ENCODE measurements around the gene SLC44A4. TPM values are rescaled to one million over a fixed set of nuclear protein-coding genes. Genes with fewer than 3 reads are reported as not detected.
"Not testable (repeated sequence)": the region's sequence is repeated elsewhere in the genome, so short reads cannot be mapped to it uniquely, and the experiment has no call there.

SLC44A4 gene
- total RNA-seq, 1 donor from 2014 or later = 0.52 TPM

GRCh38 chr6:31874836-31875572 lies 3.8 kb downstream of the SLC44A4 start:
- H3K27me3 ChIP-seq (ENCODE audit: control insufficient read depth in 3 of 3, insufficient read depth in 3 of 3, low read length in 3 of 3) = peaks cover 0 to 3% (median 0%) of the 10 kb centered on the region in 3 donors
- H3K4me3 ChIP-seq (ENCODE audit: low read length in 3 of 3) = no peak overlapping the region
- H3K27ac ChIP-seq (ENCODE audit: low read depth, low read length) = no peak overlapping the region

DNA sequence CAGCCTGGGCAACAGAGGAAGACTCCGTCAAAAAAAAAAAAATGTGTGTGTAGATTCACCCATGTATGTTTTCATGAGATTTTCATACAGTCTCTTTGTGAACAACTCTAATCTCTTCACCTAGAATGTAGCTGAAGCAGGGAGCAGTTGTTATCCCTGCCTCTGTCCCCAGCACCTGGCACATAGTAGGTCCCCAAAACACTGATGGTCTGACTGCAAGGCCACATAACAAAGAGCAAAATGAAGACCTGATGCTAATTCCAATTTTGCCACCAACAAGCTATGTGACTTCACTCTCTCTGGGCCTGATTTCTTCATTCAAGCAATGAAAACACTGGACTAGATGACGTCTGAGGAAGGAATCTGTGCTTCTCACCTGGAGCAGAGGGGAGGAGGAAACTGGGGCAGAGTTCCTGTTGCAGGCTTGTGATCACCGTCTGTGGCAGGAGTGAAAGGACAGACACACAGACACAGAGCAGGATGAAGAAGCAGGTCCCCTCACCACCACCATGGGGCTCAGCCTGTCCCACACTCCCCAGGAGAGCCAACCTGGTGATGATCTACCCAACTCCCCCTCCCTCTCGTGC lies 4.6 kb downstream of the SLC44A4 start:
- Histone ChIP-seq H3K9ac (ENCODE audit: low read depth in 1 of 3, low read length in 3 of 3) (no peak overlapping the region), H3K27ac (ENCODE audit: low read depth, low read length) (no peak overlapping the region), H3K4me3 (ENCODE audit: low read length in 3 of 3) (no peak overlapping the region), H3K36me3 (ENCODE audit: control insufficient read depth in 3 of 3, insufficient read depth in 3 of 3, low read length in 3 of 3) (no peaks in the 10 kb centered on the region), H3K9me3 (ENCODE audit: control insufficient read depth in 3 of 3, low read length in 3 of 3) (no peaks in the 10 kb centered on the region), H3K27me3 (ENCODE audit: control insufficient read depth in 3 of 3, insufficient read depth in 3 of 3, low read length in 3 of 3) (peaks cover 0 to 5% (median 0%) of the 10 kb centered on the region in 3 donors), H3K4me1 (ENCODE audit: control insufficient read depth in 3 of 3, insufficient read depth in 3 of 3, low read length in 3 of 3) (peaks cover 0 to 3% (median 0%) of the 10 kb centered on the region in 3 donors)

More at GRCh38 chr6:31874836-31875572, 3.8 kb downstream of the SLC44A4 start:
- peaks cover 0 to 3% (median 0%) of the 10 kb centered on the region in 3 donors for H3K4me1 ChIP-seq (ENCODE audit: control insufficient read depth in 3 of 3, insufficient read depth in 3 of 3, low read length in 3 of 3)
- no peak overlapping the region for H3K9ac ChIP-seq (ENCODE audit: low read depth in 1 of 3, low read length in 3 of 3)
- no peaks in the 10 kb centered on the region for H3K9me3 ChIP-seq (ENCODE audit: control insufficient read depth in 3 of 3, low read length in 3 of 3)
- peaks cover 4 to 6% (median 5%) of the 10 kb centered on the region in 3 donors for H3K36me3 ChIP-seq (ENCODE audit: control insufficient read depth in 3 of 3, insufficient read depth in 3 of 3, low read length in 3 of 3)

GRCh38 chr6:31871046-31871659 lies 7.6 kb downstream of the SLC44A4 start:
- H3K4me1 ChIP-seq (ENCODE audit: control insufficient read depth in 3 of 3, insufficient read depth in 3 of 3, low read length in 3 of 3) = no peaks in the 10 kb centered on the region
- H3K9me3 ChIP-seq (ENCODE audit: control insufficient read depth in 3 of 3, low read length in 3 of 3) = no peaks in the 10 kb centered on the region
- no peak overlapping the region for H3K9ac ChIP-seq (ENCODE audit: low read depth in 1 of 3, low read length in 3 of 3)
- H3K4me3 ChIP-seq (ENCODE audit: low read length in 3 of 3) = no peak overlapping the region
- no peak overlapping the region for H3K27ac ChIP-seq (ENCODE audit: low read depth, low read length)
- H3K27me3 ChIP-seq (ENCODE audit: control insufficient read depth in 3 of 3, insufficient read depth in 3 of 3, low read length in 3 of 3) = peaks cover 0 to 5% (median 0%) of the 10 kb centered on the region in 3 donors
- H3K36me3 ChIP-seq (ENCODE audit: control insufficient read depth in 3 of 3, insufficient read depth in 3 of 3, low read length in 3 of 3) = no peaks in the 10 kb centered on the region

GRCh38 chr6:31870385-31870921 lies 8.3 kb downstream of the SLC44A4 start:
- no peaks in the 10 kb centered on the region for H3K9me3 ChIP-seq (ENCODE audit: control insufficient read depth in 3 of 3, low read length in 3 of 3)
- H3K27ac ChIP-seq (ENCODE audit: low read depth, low read length) = no peak overlapping the region
- no peak overlapping the region for H3K9ac ChIP-seq (ENCODE audit: low read depth in 1 of 3, low read length in 3 of 3)
- peaks cover 0 to 5% (median 0%) of the 10 kb centered on the region in 3 donors for H3K27me3 ChIP-seq (ENCODE audit: control insufficient read depth in 3 of 3, insufficient read depth in 3 of 3, low read length in 3 of 3)
- no peak overlapping the region for H3K4me3 ChIP-seq (ENCODE audit: low read length in 3 of 3)
- no peaks in the 10 kb centered on the region for H3K4me1 ChIP-seq (ENCODE audit: control insufficient read depth in 3 of 3, insufficient read depth in 3 of 3, low read length in 3 of 3)
- H3K36me3 ChIP-seq (ENCODE audit: control insufficient read depth in 3 of 3, insufficient read depth in 3 of 3, low read length in 3 of 3) = no peaks in the 10 kb centered on the region

- H3K27me3 ChIP-seq (ENCODE audit: control insufficient read depth in 3 of 3, insufficient read depth in 3 of 3, low read length in 3 of 3) = peaks cover 0 to 5% (median 0%) of the 10 kb centered on the region in 3 donors
- H3K4me1 ChIP-seq (ENCODE audit: control insufficient read depth in 3 of 3, insufficient read depth in 3 of 3, low read length in 3 of 3) = peaks cover under 1 to 2% (median 2%) of the 10 kb centered on the region in 3 donors
- H3K4me3 ChIP-seq (ENCODE audit: low read length in 3 of 3) = no peak overlapping the region
- no peak overlapping the region for H3K27ac ChIP-seq (ENCODE audit: low read depth, low read length)
- H3K36me3 ChIP-seq (ENCODE audit: control insufficient read depth in 3 of 3, insufficient read depth in 3 of 3, low read length in 3 of 3) = no peaks in the 10 kb centered on the region
- no peaks in the 10 kb centered on the region for H3K9me3 ChIP-seq (ENCODE audit: control insufficient read depth in 3 of 3, low read length in 3 of 3)
- H3K9ac ChIP-seq (ENCODE audit: low read depth in 1 of 3, low read length in 3 of 3) = peak overlapping the region in 1 of 3 donors; percentile 33
Measured at GRCh38 chr6:31869343-31869742, 9.5 kb downstream of the SLC44A4 start.

DNA sequence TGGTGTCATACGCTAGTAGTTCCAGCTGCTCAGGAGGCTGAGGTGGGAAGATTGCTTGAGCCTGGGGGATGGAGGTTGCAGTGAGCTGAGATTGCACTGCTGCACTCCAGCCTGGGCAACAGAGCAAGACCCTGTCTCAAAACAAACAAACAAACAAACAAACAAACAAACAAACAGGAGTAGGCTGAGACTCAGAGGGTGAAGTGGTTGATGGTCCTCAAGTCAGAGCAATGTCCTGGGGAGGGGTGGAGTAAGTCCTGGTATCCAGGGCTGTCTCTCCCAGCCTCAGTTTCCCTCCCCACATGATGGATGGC lies 10.2 kb downstream of the SLC44A4 start:
- not testable (repeated sequence) for H3K27ac ChIP-seq (ENCODE audit: low read depth, low read length); H3K36me3 ChIP-seq (ENCODE audit: control insufficient read depth in 3 of 3, insufficient read depth in 3 of 3, low read length in 3 of 3); H3K4me1 ChIP-seq (ENCODE audit: control insufficient read depth in 3 of 3, insufficient read depth in 3 of 3, low read length in 3 of 3); H3K4me3 ChIP-seq (ENCODE audit: low read length in 3 of 3); H3K27me3 ChIP-seq (ENCODE audit: control insufficient read depth in 3 of 3, insufficient read depth in 3 of 3, low read length in 3 of 3); H3K9ac ChIP-seq (ENCODE audit: low read depth in 1 of 3, low read length in 3 of 3); H3K9me3 ChIP-seq (ENCODE audit: control insufficient read depth in 3 of 3, low read length in 3 of 3)

DNA sequence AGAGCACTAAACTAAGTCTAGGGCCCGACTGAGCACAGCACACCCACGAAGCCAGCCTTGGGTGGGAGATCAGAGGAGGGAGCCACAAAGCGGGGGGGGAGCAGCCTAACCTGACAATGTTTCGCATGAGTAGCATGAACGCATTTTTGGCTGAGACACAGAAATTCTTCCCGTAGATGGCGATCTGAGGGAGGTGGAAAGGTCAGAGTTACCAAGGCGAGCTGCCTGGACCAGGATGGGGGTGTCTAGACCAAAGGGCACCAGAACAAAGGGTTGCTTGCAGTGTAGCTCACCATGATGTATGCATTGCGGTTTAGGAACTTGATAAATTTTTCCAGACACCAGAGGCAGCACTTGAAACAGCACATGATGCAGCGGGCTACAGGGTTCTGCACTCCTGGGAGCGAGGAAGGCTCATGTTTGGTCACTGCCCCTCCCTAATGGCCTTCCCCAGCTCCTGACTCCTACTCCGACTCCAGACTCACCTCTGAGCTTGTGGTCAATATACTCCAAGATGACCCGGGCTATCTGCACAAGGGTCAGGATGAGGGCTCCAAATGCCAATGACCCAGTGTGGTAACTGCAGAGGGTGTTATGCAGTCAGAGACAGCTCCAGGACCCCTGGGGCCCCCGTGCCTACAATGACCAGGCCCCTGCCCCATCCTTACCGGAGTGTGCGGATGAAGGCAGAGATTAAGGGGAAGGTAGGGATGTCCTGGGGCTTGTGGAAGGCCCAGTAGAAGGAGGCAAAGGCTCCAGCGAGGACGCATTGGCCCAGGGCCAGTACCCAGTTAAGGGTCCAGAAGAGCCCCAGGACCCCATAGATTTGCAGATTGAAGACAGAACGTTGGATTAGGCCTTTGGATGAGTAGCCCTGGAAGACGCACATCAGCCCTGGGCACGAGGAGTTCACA lies 13.3 kb downstream of the SLC44A4 start:
- peaks cover 20 to 26% (median 21%) of the 10 kb centered on the region in 3 donors for H3K4me1 ChIP-seq (ENCODE audit: control insufficient read depth in 3 of 3, insufficient read depth in 3 of 3, low read length in 3 of 3)
- no peak overlapping the region for H3K9ac ChIP-seq (ENCODE audit: low read depth in 1 of 3, low read length in 3 of 3)
- H3K9me3 ChIP-seq (ENCODE audit: control insufficient read depth in 3 of 3, low read length in 3 of 3) = no peaks in the 10 kb centered on the region
- H3K4me3 ChIP-seq (ENCODE audit: low read length in 3 of 3) = no peak overlapping the region
- H3K27me3 ChIP-seq (ENCODE audit: control insufficient read depth in 3 of 3, insufficient read depth in 3 of 3, low read length in 3 of 3) = peaks cover 0 to 5% (median 0%) of the 10 kb centered on the region in 3 donors
- peaks cover 4 to 7% (median 4%) of the 10 kb centered on the region in 3 donors for H3K36me3 ChIP-seq (ENCODE audit: control insufficient read depth in 3 of 3, insufficient read depth in 3 of 3, low read length in 3 of 3)
- no peak overlapping the region for H3K27ac ChIP-seq (ENCODE audit: low read depth, low read length)

- no peak overlapping the region for H3K9ac ChIP-seq (ENCODE audit: low read depth in 1 of 3, low read length in 3 of 3)
- no peak overlapping the region for H3K27ac ChIP-seq (ENCODE audit: low read depth, low read length)
- peaks cover 21 to 26% (median 22%) of the 10 kb centered on the region in 3 donors for H3K4me1 ChIP-seq (ENCODE audit: control insufficient read depth in 3 of 3, insufficient read depth in 3 of 3, low read length in 3 of 3)
- peaks cover 0 to 3% (median 0%) of the 10 kb centered on the region in 3 donors for H3K27me3 ChIP-seq (ENCODE audit: control insufficient read depth in 3 of 3, insufficient read depth in 3 of 3, low read length in 3 of 3)
- no peak overlapping the region for H3K4me3 ChIP-seq (ENCODE audit: low read length in 3 of 3)
- H3K9me3 ChIP-seq (ENCODE audit: control insufficient read depth in 3 of 3, low read length in 3 of 3) = no peaks in the 10 kb centered on the region
- peaks cover 10 to 13% (median 11%) of the 10 kb centered on the region in 3 donors for H3K36me3 ChIP-seq (ENCODE audit: control insufficient read depth in 3 of 3, insufficient read depth in 3 of 3, low read length in 3 of 3)
Measured at GRCh38 chr6:31864818-31865204, 14.0 kb downstream of the SLC44A4 start.

DNA sequence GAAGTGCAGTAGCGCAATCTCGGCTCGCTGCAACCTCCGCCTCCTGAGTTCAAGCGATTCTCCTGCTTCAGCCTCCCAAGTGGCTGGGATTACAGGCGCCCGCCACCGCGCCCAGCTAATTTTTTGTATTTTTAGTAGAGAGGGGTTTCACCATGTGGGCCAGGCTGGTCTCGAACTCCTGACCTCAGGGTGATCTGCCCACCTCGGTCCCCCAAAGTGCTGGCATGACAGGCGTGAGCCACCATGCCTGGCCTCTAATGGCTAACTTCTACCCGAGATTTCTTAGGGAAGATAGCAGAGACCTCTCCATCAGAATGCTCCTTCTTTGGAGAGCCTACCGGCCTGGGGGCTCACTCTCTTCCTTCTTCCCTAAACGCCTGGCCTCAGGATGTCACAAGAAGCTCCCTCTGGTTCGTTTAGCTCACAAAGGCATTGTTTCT lies 14.7 kb downstream of the SLC44A4 start:
- Histone ChIP-seq H3K9ac (ENCODE audit: low read depth in 1 of 3, low read length in 3 of 3) (peak overlapping the region; percentile 65 to 72 (median 71)), H3K27ac (ENCODE audit: low read depth, low read length) (peak overlapping the region; percentile 82), H3K4me3 (ENCODE audit: low read length in 3 of 3) (peak overlapping the region; percentile 81 to 86 (median 86)), H3K36me3 (ENCODE audit: control insufficient read depth in 3 of 3, insufficient read depth in 3 of 3, low read length in 3 of 3) (peaks cover 17 to 20% (median 17%) of the 10 kb centered on the region in 3 donors), H3K4me1 (ENCODE audit: control insufficient read depth in 3 of 3, insufficient read depth in 3 of 3, low read length in 3 of 3) (peaks cover 21 to 26% (median 22%) of the 10 kb centered on the region in 3 donors)
- H3K27me3 ChIP-seq (ENCODE audit: control insufficient read depth in 3 of 3, insufficient read depth in 3 of 3, low read length in 3 of 3); H3K9me3 ChIP-seq (ENCODE audit: control insufficient read depth in 3 of 3, low read length in 3 of 3): not testable (repeated sequence)
